ENCODE measurements around the gene SYNGAP1. TPM values are rescaled to one million over a fixed set of nuclear protein-coding genes. Genes with fewer than 3 reads are reported as not detected.

SYNGAP1 gene
- total and polyA plus RNA-seq, 9 of the 15 experiments (the other 6 are each of a cell fraction or from before 2014, with no cell fraction given), result 0.01 to 22.8 (median 3.2) TPM

- TF ChIP-seq ZBTB7A (IDR thresholded peaks at IDR 0.05; ENCODE audit: borderline replicate concordance, control insufficient read depth, low read depth, low read length) (peak; percentile 39; the same call in 1 of the 2 replicates), MTA3 (IDR thresholded peaks at IDR 0.05; ENCODE audit: borderline replicate concordance) (peak; percentile 71; the same call in 1 of the 2 replicates), BHLHE40 (IDR thresholded peaks at IDR 0.05; ENCODE audit: low read length) (peak; percentile 74), ZNF133 (CRISPR knock-in tag; IDR thresholded peaks at IDR 0.05) (no peak), KLF1 (tag; IDR thresholded peaks at IDR 0.05) (no peak), NCOA1 (IDR thresholded peaks at IDR 0.05; ENCODE audit: low read depth) (no peak; the same call in 1 of the 2 replicates), THAP12 (CRISPR knock-in tag; IDR thresholded peaks at IDR 0.05) (peak; percentile 73; the same call in 1 of the 2 replicates), NFATC3 (IDR thresholded peaks at IDR 0.05) (no peak), LEF1 (IDR thresholded peaks at IDR 0.05) (peak; percentile 54; the same call in 1 of the 2 replicates), NKRF (IDR thresholded peaks at IDR 0.05; ENCODE audit: borderline replicate concordance) (peak; percentile 74), MBD2 (IDR thresholded peaks at IDR 0.05; ENCODE audit: borderline replicate concordance, low read depth) (no peak), RCOR1 (IDR thresholded peaks at IDR 0.05; ENCODE audit: borderline replicate concordance in 1 of 2, low read depth in 2 of 2, low read length in 2 of 2) (0 out of 4 replicates have a peak, but pooled peaks of 1 of the 2 experiments have one; percentile 9)
- TF ChIP-seq, protein P1, sequence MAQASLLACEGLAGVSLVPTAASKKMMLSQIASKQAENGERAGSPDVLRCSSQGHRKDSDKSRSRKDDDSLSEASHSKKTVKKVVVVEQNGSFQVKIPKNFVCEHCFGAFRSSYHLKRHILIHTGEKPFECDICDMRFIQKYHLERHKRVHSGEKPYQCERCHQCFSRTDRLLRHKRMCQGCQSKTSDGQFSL (CRISPR knock-in tag; IDR thresholded peaks at IDR 0.05), result peak; percentile 93
- TF ChIP-seq, protein P1 (tag; IDR thresholded peaks at IDR 0.05), result peak in 1 of 2 experiments; percentile 13; a peak in 2 of 4 replicates
- TF ChIP-seq, protein P2, sequence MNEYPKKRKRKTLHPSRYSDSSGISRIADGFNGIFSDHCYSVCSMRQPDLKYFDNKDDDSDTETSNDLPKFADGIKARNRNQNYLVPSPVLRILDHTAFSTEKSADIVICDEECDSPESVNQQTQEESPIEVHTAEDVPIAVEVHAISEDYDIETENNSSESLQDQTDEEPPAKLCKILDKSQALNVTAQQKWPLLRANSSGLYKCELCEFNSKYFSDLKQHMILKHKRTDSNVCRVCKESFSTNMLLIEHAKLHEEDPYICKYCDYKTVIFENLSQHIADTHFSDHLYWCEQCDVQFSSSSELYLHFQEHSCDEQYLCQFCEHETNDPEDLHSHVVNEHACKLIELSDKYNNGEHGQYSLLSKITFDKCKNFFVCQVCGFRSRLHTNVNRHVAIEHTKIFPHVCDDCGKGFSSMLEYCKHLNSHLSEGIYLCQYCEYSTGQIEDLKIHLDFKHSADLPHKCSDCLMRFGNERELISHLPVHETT (CRISPR knock-in tag; conservative IDR thresholded peaks at IDR 0.05 in 1 of 2, IDR thresholded peaks at IDR 0.05 in 1 of 2), result peak in 1 of 2 experiments; percentile 3; a peak in 1 of 4 replicates
- TF ChIP-seq, protein P3, sequence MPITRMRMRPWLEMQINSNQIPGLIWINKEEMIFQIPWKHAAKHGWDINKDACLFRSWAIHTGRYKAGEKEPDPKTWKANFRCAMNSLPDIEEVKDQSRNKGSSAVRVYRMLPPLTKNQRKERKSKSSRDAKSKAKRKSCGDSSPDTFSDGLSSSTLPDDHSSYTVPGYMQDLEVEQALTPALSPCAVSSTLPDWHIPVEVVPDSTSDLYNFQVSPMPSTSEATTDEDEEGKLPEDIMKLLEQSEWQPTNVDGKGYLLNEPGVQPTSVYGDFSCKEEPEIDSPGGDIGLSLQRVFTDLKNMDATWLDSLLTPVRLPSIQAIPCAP (CRISPR knock-in tag; IDR thresholded peaks at IDR 0.05; ENCODE audit: borderline replicate concordance), result peak; percentile 77; the same call in 1 of the 2 replicates
These were observed 8.5 kb downstream of the SYNGAP1 start (continued) for GRCh38 chr6:33428224-33428965.
